Osteoblast (primary cell): ENCODE data around the gene HAUS1. TPM values are rescaled to one million over a fixed set of nuclear protein-coding genes. Genes with fewer than 3 reads are reported as not detected.

Experiments used
- DNase-seq: peaks from one replicate; pipeline ENCODE4 v3.0.0; 2011; ENCODE audit warnings: low spot score, mixed read lengths; ENCODE audit not compliant: insufficient read length; ENCODE audit errors: missing footprints
- H2AFZ ChIP-seq: 2 replicates; pipeline ENCODE4 v1.6.0; 2011; ENCODE audit warnings: mild to moderate bottlenecking, low read length
- H3K27ac ChIP-seq: 2 replicates; pipeline ENCODE4 v1.5.1; 2011; ENCODE audit warnings: mild to moderate bottlenecking, low read depth, low read length, moderate library complexity
- H3K27me3 ChIP-seq: 2 replicates; pipeline ENCODE4 v1.6.0; 2012; ENCODE audit warnings: mild to moderate bottlenecking, control low read depth, inconsistent platforms, low read length, moderate library complexity; ENCODE audit not compliant: insufficient read depth
- H3K36me3 ChIP-seq: 2 replicates; pipeline ENCODE4 v1.5.1; 2011; ENCODE audit warnings: mild to moderate bottlenecking, low read length, control low read depth, moderate library complexity; ENCODE audit not compliant: insufficient read depth
- H3K4me1 ChIP-seq: 2 replicates; pipeline ENCODE4 v1.5.1; 2011; ENCODE audit warnings: mild to moderate bottlenecking, low read length, control low read depth, moderate library complexity; ENCODE audit not compliant: insufficient read depth
- H3K4me2 ChIP-seq: 2 replicates; pipeline ENCODE4 v1.6.0; 2011; ENCODE audit warnings: mild to moderate bottlenecking, low read length; ENCODE audit not compliant: insufficient read depth
- H3K4me3 ChIP-seq: fragments of 200-600 bp; sonication (generic); 3 replicates; pipeline ENCODE4 v1.5.1; 2012; ENCODE audit warnings: mild to moderate bottlenecking, low read length, inconsistent platforms; ENCODE audit not compliant: insufficient read depth
- H3K79me2 ChIP-seq: 2 replicates; pipeline ENCODE4 v1.6.0; 2012; ENCODE audit warnings: mild to moderate bottlenecking, low read length, control low read depth, inconsistent platforms; ENCODE audit not compliant: insufficient read depth
- H3K9me3 ChIP-seq: 2 replicates; pipeline ENCODE4 v1.5.1; 2011; ENCODE audit warnings: low read depth, low read length, control low read depth
- H4K20me1 ChIP-seq: 2 replicates; pipeline ENCODE4 v1.6.0; 2012; ENCODE audit warnings: mild to moderate bottlenecking, low read length, control low read depth; ENCODE audit not compliant: insufficient read depth
- total RNA-seq: library from RNA; depleted of rRNA; stranded (reverse); fragments of >200 nt; gene quantifications from 2 replicates; pipeline ENCODE4 v1.2.3, GENCODE V29; 2012
- TF ChIP-seq, protein P1 (sequence below): IDR thresholded peaks from 2 replicates; pipeline ENCODE4 v1.5.1; 2011; ENCODE audit warnings: mild to moderate bottlenecking, low read depth, low read length, moderate library complexity; ENCODE audit errors: extremely low read depth

HAUS1 gene
- total RNA-seq, 1 donor: 40.9 TPM

- Histone ChIP-seq H3K79me2 (peaks cover 46% of the 10 kb centered on the region), H3K27ac (no peak overlapping the region), H3K9me3 (no peaks in the 10 kb centered on the region), H4K20me1 (no peaks in the 10 kb centered on the region), H3K36me3 (no peaks in the 10 kb centered on the region), H3K27me3 (no peaks in the 10 kb centered on the region), H3K4me3 (no peak overlapping the region), H2AFZ (no peak overlapping the region), H3K4me1 (peaks cover 23% of the 10 kb centered on the region), H3K4me2 (no peak overlapping the region)
- TF ChIP-seq, protein P1, sequence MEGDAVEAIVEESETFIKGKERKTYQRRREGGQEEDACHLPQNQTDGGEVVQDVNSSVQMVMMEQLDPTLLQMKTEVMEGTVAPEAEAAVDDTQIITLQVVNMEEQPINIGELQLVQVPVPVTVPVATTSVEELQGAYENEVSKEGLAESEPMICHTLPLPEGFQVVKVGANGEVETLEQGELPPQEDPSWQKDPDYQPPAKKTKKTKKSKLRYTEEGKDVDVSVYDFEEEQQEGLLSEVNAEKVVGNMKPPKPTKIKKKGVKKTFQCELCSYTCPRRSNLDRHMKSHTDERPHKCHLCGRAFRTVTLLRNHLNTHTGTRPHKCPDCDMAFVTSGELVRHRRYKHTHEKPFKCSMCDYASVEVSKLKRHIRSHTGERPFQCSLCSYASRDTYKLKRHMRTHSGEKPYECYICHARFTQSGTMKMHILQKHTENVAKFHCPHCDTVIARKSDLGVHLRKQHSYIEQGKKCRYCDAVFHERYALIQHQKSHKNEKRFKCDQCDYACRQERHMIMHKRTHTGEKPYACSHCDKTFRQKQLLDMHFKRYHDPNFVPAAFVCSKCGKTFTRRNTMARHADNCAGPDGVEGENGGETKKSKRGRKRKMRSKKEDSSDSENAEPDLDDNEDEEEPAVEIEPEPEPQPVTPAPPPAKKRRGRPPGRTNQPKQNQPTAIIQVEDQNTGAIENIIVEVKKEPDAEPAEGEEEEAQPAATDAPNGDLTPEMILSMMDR: no peak
- DNase-seq: no peak
Measured at GRCh38 chr18:46067438-46068007, 36.7 kb upstream of the HAUS1 start.

GRCh38 chr18:46068763-46069162 is 35.4 kb upstream of the HAUS1 start:
- Histone ChIP-seq H3K36me3 (no peaks in the 10 kb centered on the region), H4K20me1 (no peaks in the 10 kb centered on the region), H3K79me2 (peaks cover 42% of the 10 kb centered on the region), H3K27ac (no peak overlapping the region), H3K4me1 (peaks cover 30% of the 10 kb centered on the region), H2AFZ (no peak overlapping the region), H3K4me2 (no peak overlapping the region), H3K9me3 (no peaks in the 10 kb centered on the region), H3K4me3 (no peak overlapping the region), H3K27me3 (no peaks in the 10 kb centered on the region)
- DNase-seq: no peak
- TF ChIP-seq, protein P1: no peak

DNA sequence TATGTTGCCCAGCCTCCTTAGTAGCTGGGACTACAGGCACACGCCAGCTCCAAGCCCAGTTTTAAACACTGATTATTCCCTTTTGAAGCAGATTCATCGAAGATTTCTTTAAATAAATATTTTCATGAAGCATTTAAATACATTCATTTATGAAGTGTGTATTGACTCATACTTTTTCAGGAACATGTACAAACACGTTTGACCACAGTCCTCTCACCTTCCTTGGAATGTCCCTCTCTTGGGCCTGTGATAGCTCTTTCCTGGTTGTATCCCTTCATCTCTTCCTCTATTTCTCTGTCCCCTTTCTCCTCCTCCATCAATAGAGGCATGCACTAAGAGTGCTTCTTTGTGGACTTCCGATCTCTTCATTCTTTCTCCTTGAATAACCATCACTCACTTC is 34.7 kb upstream of the HAUS1 start:
- H3K9me3 ChIP-seq: no peaks in the 10 kb centered on the region
- peaks cover 25% of the 10 kb centered on the region for H3K4me1 ChIP-seq
- peaks cover 42% of the 10 kb centered on the region for H3K79me2 ChIP-seq
- no peak for DNase-seq
- no peak overlapping the region for H3K27ac ChIP-seq
- no peaks in the 10 kb centered on the region for H3K36me3 ChIP-seq
- H3K4me2 ChIP-seq: no peak overlapping the region
- H4K20me1 ChIP-seq: no peaks in the 10 kb centered on the region
- H2AFZ ChIP-seq: no peak overlapping the region
- no peaks in the 10 kb centered on the region for H3K27me3 ChIP-seq
- TF ChIP-seq, protein P1: no peak
- H3K4me3 ChIP-seq: no peak overlapping the region

DNA sequence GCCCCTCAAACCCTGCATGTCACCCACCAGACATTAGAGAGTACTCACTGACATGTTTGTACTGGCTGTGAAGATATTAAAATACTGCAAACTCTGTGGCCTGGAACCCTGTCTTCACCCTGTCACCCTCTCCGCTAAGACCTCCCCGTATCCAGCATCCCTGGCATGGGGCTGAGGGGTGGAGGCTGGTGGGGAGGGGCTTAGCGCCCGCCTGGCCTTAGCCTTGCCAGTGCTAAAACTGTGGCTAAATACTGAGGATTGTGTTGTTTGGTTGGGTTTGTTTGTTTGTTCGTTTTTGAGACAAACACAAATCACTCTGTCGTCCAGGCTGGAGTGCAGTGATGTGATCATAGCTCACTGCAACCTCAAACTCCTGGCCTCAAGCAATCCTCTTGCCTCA is 34.0 kb upstream of the HAUS1 start:
- TF ChIP-seq, protein P1: no peak
- Histone ChIP-seq H3K4me1 (peaks cover 23% of the 10 kb centered on the region), H4K20me1 (no peaks in the 10 kb centered on the region), H2AFZ (no peak overlapping the region), H3K27ac (no peak overlapping the region), H3K36me3 (no peaks in the 10 kb centered on the region), H3K4me2 (no peak overlapping the region), H3K79me2 (peaks cover 42% of the 10 kb centered on the region), H3K27me3 (no peaks in the 10 kb centered on the region), H3K9me3 (no peaks in the 10 kb centered on the region), H3K4me3 (no peak overlapping the region)
- DNase-seq: no peak
